SK-N-DZ (cell line): ENCODE results near the gene PPP1R14D.
A peak's percentile ranks its signal among the peaks of the same experiment; 100 is the strongest.

Experiments used
- DNase-seq: peaks from one replicate; pipeline ENCODE4 v3.0.0-alpha.2; 2015; ENCODE audit warnings: low spot score

PPP1R14D gene

DNA sequence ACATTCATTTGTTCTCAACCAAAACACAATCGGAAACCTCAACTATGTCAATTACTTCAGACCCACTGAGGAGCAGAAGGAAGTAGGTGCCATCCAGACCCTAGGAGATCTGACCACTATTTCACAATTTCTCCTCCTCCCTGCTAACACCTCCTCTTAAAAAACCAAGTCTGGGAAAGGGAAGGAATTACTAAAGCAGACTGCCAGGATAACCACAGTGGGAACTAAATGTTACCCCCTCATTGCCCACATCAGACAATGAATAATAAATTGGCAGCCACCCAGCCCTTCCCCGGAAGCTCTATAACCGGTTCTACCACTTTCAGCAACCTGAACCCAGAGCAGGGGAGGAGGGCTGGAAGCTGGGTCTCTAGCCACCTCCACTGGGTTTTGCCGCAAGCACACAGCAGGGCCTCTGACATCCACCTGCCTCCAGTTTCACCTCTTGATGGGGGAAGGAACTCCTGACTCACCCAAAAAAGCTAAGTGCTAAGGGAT, 41.1 kb downstream of the PPP1R14D start:
- no peak for DNase-seq

DNA sequence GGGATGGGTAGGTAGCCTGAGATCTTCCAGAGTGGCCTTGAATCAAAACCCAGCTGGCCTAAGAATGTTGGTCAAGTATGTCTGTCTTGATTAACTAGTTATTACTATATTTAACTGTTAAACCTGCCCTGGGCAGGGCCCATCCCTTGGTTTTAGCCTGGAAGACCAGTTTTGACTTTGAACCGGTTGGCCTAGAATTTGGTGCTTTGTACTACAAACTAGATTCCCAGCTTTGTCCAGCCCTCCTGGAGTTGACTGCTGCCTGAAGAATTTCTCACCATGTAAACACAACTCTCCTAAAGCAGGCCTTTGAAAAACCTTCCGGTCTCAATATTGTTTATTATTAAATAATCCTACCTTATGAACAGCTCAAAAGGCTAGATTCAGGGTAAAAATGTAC, 42.7 kb downstream of the PPP1R14D start:
- no peak for DNase-seq

DNA sequence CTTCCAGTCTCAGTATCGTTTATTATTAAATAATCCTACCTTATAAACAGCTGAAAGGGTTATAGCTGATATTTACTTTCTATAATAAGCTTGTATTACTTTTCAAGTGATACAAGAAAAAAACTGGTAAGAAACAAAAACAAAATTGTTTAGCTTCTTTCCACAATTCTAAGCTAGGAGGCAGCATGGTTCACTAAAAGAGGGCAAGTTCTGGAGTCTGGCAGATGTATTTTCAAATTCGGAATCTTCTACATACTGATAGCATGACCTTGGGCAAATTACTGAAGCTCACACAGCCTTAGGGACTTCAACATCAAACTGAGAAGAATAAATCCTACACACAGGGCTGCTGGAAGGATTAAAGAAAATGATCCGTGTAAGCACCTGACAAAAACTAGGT, 43.3 kb downstream of the PPP1R14D start:
- no peak for DNase-seq

DNA sequence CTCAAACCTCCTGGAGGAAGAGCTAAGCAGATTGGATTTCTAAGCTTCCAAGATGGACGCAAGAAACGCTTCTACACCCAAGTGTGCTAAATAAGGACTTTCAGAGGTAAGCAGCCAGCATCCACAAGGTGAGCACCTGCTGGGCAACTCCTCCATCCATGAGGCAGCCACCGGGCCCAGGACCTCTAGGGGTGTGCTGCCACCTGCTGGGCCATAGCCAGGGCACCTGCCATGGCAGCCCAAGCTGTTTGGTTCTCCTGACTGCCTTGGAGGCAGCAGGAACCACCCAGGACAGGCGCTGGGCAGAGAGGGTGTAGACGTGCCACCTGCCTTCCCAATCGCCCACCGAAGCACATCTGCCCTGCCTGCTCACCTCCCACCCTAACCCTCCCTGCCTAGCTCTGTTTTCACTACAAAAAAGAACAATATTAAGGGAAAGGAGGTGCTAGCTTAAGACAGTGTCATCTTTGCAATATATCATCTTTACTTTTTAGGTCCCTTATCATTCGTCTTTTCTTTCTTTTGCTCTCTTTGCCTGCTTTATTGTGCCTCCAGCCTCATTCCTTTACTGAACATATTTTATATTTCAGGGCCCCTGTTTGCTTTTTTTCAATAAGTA, 45.8 kb downstream of the PPP1R14D start:
- peak; percentile 73 for DNase-seq

DNA sequence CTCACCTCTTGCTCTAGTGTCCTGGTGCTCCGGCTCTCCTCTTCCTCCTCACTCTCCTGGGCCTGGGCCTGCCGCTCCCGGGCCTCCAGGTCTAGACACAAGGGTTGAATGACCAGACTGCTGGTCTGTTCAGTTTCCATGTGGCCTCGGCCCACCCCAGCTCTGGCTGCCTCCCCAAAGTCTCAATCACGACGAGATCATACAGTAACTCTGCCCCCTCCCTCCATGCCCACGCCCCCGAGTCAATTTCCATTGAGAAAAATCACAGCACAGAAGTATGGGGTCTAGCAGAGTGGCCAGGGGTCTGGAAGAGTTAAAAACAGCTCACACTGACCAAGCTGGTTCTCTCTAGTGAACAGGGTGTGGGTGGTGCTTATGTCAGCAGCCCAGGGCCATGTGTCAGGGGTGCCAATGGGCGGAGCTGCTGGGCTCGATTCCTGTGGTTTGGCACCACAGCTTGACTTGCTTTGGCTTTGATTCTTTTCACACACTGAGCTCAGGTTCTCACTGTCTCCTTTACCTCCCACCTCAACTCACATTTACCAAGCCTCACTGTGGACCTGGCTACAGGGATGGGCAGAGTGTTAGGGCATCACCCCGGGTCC, 51.9 kb downstream of the PPP1R14D start:
- no peak for DNase-seq

DNA sequence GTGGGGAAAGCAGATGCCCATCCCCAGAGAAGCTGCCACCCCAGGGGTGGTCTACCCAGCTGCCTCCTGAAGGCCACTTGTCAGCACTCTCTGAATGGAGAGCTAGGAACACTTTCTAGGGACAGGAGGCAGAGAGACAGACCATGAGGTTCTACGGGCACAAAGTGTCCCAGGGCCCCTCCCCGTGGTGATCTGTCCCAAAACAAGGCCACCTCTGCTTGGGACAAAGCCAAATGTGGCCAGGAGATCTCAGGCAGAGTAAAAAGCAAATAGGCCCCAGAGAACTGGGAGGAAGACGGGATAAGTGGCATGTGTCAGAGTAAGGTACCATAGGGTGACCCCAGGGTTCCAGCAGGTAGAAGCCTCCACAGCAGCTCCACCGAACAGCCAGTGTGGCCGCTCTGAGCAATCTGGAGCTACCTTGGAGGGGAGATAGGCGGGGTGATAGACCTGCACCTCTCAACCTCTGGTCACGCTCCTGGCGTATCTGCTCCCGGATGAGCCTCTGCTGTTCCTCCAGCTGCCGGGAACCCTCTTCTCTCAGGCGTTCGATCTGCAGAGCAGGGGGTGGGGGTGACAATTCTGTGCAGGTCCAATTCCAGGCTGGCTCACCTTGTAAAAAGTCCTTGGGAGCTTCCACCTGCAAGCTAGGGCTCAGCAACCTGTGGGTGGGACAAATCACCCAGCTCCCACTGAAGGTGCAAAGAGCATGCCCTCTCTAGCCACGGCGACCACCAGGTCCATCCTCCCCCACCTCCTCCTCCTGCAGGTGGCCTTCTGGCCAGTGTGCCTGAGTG, 52.6 kb downstream of the PPP1R14D start:
- DNase-seq, result no peak

DNA sequence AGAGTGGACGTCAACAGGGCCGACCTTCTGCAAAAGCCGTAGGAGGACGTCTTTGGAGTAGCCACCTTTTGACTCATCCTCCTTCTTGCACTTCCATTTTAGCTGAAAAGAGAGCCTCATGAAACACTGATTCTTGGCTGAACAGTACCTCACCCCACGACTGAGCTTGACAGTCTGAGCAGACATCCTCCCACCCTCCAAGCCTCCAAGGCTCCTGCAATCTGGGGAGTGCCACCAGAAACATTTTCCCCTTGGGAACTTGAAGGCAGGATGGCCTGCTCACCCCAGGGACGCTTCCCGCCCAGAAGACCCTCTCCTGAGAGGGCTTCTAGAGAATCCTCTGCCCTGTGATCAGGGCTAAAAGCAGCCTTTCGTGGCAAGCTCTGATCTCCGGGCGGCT, 53.5 kb downstream of the PPP1R14D start:
- DNase-seq, result no peak

DNA sequence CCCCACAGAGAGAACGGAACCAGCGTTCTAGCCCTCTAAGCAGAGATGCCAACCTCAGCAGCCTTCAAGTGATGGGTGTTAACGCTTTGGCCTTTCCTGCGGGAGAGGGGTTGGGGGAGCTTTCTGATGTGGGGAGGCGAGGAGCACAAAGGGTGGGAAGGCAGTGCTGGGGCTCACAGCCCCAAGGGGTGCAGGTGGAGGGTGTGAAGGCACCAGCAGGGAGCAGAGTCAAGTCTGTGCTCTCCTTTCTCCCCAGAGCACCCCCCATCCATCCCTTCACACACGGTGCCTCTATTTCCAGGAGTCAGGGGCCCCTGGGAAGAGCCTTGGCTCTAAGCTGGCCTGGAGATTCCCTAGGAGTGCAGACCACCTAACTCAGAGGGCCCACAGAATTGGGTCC, 54.6 kb downstream of the PPP1R14D start:
- DNase-seq, result no peak

DNA sequence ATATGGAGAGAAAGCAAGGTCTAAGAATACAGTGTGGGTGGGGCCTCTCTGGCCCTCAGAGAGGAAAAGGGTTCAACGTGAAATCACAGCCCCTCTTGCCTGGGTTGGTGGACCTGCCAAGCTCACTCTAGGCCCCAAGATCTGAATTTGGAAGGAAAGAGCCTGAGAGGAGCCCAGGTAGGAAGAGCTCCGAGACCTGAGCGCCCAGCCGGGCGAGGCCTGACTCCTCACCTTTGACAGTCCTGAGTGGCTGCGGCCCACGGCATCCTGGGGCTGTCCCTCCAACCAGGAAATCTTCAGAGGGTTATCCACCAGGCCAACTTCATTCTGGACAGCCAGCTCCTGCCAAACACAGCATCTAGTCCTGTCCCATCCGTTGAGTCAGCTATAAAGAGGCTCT, 55.0 kb downstream of the PPP1R14D start:
- DNase-seq, result no peak

DNA sequence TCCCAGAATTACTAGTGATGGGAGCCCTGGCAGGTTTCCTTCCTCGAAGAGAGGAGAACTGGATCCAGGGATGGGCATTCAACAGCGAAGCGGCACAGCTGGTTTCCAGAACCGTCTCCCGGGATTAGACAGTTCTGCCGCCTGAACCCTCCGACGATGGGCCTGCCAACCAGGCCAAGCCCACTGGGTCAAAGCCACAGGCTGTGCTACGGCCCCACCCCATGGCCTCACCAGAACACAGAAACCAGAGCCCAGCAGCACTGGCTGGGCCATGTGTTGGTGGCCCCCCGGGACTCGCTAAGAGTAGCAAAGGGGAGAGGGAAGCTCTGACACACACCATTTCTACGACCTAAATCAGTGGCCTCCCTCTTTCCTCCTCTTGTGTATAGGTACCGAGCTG, 56.5 kb downstream of the PPP1R14D start:
- DNase-seq, result no peak

DNA sequence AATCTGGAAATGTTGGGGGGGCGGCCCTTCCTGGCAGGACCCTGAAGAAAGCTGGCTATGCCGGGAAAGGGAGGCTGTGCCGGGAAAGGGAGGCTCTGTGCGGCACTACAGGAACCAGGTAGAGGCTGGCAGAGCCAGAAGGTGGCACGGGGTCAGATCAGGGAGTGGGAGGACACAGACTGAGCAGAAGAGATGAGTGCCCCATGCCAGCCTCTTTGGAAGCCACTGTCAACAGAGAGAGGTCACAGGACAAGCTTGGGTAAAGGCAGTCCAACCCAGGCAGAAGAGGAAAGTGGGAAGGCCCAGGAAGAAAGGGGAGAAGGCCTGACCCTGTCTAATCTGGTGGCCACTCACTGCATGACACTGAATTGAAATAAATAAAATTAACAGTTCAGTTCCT, 57.3 kb downstream of the PPP1R14D start:
- no peak for DNase-seq

DNA sequence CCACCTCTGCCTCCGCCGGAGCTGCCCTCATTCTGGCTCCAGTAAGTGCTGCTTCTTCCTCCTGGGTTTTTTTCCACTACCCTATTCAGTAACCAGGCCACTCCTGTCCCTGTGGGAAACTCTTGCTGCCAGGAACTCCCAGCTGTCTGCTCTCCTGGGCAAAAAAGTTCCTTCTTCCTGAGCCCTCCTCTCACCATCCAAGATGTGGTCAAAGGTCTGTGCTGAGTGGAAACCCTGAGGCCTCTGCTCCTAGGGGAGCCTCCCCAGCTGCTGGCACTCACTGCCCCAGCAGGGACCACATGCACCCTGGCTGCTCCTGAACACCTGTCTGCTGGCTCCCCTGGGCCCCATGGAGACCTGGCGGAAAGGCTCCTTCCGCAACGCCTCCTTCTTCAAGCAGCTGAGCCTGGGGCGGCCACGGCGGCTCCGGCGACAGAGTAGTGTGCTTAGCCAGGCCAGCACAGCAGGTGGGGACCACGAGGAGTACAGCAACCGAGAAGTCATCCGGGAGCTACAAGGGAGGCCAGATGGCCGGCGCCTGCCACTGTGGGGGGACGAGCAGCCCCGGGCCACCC, 58.3 kb downstream of the PPP1R14D start:
- peak; percentile 53 for DNase-seq

DNA sequence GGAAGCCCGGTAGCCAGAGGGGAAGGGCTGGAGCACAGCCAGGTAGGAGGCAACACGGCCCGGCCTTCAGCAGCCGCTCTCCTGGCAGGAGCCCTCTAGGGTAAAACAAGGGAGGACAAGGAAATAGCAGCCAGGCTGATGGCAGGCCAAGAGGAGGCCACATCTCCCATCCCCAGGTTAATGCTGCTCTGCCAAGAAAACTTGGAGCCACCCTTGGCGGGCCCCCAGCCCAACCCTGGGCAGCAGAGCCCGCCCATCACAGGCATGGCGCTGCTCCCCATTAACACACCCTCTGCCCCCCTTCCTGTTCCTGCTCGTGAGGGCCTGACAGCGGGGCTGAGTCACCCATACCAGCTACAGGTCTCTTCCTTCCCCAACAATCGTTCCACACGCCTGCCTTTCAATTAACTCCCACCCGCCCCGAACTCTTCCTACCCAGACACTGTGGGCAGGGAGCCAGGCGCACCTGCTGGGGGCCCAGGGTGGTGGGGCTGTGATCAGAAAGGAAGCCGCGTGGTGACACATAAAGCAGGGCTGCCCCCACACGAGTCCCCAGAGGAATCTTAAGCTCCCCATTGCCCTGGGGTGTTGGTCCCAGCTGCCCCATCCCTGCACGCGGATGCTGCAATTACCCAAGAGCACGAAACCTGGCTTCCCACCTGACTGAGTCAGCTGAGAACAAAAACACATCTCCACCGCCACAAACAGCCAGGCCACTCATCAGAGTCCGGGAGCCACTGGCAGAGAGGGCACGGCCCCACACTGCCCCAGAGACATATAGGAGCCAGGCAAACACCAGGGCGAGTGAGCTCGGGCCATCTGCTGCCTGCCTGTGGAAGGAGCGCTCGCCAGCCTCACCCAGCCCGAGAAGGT, 59.0 kb downstream of the PPP1R14D start, which contains the start of gene C15orf62:
TSS of gene C15orf62 (plus strand) at position 707 of the 873 bp plus-strand sequence. CDS start 516 bp downstream, outside the sequence.
- no peak for DNase-seq

DNA sequence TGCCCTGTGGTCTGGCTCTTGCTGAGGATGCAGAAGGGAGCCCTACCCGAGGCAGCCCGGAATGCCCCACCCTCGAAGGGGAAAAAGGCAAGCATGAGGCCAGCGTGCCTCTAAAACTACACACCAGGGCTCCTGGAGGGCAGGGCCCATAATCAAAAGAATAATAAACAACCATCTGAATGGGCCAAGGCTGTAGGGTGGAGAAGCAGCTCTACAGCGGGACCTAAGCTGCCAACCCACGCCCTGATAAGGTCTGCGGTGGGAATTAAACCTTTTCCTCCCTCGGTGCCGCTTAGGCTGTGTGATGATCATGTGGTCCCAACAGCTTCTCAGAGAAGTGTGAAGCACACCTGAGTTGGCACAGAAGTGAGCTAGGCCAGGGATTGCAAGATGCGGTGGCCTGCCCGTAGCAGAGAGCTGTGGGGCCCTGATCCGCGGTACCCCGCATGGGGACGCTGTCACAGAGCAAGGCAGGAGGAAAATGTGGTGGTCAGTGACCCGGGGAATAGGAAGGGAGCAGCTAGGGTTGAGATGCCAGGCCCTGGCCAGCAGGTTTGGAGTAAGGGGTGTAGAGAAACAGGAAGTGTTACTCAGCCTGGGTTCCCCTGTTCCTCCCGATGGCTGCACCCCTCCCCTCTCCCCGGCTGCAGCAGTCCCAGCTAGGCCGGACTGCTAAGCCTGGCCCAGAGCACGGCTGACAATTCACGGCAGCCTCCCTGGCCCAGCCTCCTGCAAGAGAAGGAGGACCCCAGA, 59.8 kb downstream of the PPP1R14D start:
- DNase-seq, result no peak

DNA sequence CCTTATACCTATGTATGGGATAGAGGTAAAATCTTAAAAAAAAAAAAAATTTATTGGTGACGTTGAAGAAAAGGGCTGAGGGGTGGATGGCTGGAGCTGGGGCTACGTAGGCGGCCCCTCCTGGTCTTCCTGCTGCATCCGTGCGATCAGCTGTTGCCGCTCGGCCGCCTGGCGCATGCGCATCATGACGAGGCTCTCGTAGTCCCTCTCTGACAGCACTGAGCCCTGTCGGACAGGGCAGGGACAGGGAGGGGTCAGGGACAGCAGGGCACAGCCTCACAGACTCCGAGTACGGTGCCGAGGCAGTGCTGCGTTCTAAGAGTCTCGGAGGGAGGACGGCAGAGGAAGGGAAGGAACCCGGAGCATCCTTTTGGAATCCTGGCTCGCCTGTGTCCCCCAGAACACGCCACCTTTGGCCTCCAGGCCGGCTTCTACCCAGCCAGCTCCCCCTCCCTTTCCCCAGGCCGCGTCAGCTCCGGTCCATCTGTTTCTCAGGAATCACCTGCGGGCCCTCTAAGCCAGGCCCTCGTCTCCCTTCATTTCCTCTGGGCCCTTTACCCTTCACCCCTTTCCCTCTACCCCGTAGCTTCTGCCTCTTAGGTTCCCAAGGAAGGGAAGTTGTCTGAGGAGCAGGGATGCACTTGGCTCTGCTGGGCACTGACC, 60.5 kb downstream of the PPP1R14D start:
- DNase-seq, result no peak

DNA sequence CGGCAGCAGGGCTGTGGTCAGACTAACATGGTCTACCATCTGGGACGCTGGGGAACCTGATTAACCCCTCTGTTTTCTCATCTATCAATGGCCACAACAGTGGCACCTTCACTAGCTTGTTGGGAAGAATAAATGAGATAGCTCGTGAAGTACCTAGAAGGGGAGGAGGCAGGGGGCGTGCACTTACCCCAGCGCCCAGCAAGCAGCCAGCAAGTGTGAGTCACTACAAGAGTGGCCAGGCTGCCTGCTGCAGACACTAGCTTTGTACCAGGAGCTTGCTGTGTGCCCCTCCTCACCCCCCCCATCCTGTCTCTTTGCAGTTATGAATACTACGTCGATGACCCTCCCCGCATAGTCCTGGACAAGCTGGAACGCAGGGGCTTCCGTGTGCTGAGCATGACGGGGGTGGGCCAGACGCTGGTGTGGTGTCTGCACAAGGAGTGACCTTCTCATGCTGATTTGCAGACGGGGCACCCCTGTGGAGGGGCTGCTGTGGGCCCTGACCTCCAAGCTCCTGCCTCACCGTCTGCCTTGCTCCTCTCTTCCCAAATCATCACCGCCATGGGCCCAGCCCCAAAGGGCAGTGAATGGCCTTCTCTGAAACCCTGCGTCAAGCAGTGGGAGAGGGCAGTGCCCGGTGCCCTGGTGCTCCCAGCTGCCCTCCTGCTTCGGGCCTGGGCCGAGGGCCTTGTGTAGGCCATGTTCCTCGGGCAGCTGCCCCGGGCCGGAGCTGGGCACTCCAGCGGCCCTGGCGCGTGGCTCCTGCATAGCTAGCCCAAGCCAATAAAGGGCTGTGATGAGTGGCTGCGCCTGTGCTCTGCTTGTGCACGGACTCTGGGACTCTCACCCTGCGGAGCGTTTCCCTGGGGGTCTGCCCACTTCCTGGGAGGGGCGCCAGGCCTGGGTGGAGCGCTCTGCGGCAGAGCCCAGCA, 61.3 kb downstream of the PPP1R14D start:
- no peak for DNase-seq

DNA sequence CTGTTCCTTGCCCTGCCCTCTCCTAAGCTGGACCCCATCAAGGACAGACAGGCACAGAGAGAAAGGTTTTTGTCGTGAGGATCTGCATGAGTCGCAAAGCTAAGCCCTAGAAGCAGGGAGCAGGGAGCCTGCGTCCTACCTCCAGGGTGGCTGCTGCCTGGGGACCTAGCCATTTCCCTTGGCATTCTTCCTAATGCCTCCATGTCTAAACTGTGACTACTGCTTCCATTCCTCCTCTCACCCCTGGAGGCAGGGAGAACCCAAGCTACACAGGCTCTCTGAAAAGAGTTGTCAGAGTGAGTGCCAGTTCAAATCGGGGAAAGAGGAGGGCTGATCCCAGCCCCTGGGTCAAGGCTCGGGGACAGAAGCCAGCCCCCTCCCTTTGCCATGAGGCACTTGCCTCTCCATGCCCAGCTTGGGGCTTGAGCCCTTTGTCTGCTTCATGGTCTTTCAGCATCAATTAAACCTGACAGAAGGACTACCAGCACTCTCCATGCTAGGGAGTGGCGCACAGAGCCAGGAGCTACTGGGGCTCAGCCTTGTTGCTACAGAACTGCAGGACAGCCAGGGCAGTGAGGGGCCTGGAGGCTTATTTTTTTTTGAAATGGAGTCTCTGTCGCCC, 62.2 kb downstream of the PPP1R14D start:
- peak; percentile 54 for DNase-seq
